Mucosa of descending colon (tissue), 3 donors: ENCODE data around the gene CHCHD10. TPM values are rescaled to one million over a fixed set of nuclear protein-coding genes. Genes with fewer than 3 reads are reported as not detected.

Experiments
- ATAC-seq: fragments of 200-7000 bp; cut with Tn5 transposase; one replicate; pipeline ENCODE4 v1.9.1; 2020; ENCODE audit warnings: mild to moderate bottlenecking, moderate library complexity
- DNase-seq, 3 donors: peaks; one replicate each; pipeline ENCODE4 v3.0.0-alpha.2; 2020
- H3K36me3 ChIP-seq: fragments of 200-600 bp; one replicate; pipeline ENCODE4 v1.8.0; 2021; ENCODE audit warnings: low read depth, mild to moderate bottlenecking
- H3K4me1 ChIP-seq: fragments of 200-600 bp; one replicate; pipeline ENCODE4 v1.8.0; 2021; ENCODE audit warnings: low read depth, mild to moderate bottlenecking
- H3K4me3 ChIP-seq: fragments of 200-600 bp; one replicate; pipeline ENCODE4 v1.8.0; 2021; ENCODE audit warnings: mild to moderate bottlenecking
- H3K9me3 ChIP-seq: fragments of 200-600 bp; one replicate; pipeline ENCODE4 v1.8.0; 2021; ENCODE audit warnings: mild to moderate bottlenecking
- intact Hi-C, 2 donors: fragments of 100-400 bp; cut with DNase I in 1 of 2; cut with micrococcal nuclease in 1 of 2; formaldehyde crosslinking; loops; one replicate each; pipeline versions ENCODE4 v1.11.0 to v1.11.1; 2022; cut with DNase I, micrococcal nuclease
- total RNA-seq, 3 donors: library from RNA; stranded (reverse); fragmentation: NEBNext Ultra II Directional in 2 of 3; extraction: Animal tissue kit (Norgen Biotek cat#: 25700) in 2 of 3; gene quantifications; one replicate each; pipeline versions ENCODE4 v1.2.1 to v1.2.4, GENCODE V29; 2021 to 2023
- TF ChIP-seq, protein P1 (sequence below): fragments of 200-600 bp; IDR thresholded peaks from one replicate; pipeline ENCODE4 v1.8.0; 2022; ENCODE audit warnings: antibody characterized with exemption, mild to moderate bottlenecking
- donor health status: DM: no; HTN: no; CAD: no; lungs with moderate emphysema.
- donor health status: DM: no; HTN: no; CAD: no.
- donor health status: DM: no; HTN: yes; CAD: no.

Gene CHCHD10
- total RNA-seq, 3 donors from 2014 or later: 279 to 464 (median 462) TPM

DNA sequence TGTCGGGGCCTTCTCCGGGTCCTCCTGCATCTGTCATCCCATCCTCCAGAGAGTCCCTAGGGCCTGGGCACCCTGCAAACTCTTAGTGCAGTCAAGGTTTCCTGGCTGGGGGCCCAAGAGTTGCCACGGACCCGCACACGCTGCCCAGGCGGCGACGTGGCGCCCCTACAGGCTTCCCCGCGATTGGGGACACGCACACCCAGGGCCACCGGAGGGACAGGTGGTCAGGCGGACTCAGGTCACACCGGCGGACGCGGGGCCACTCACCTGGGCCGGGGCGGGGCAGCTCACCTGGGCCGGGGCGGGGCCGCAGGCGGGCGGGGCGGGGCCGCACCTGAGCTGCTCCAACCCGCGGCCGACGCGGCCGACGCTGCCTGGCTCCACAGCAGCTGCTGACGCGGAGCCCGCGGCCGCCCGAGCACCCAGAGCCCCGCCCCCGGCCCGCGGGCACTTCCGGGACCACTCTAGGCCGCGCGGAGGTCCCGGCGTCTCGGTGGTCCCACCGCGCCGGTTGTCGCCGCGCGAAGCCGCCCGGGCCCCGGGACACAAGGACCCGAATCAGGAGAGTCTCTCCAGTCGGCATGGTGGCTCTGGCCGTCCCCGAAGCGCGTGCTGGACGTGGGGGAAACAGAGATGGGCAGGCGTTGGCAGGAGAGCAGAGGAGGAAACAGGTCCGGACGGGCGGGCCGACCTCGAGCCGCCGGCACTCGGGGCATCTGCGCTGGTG, 16.9 kb downstream of the CHCHD10 start, which contains the start of gene ZNF70:
ZNF70 (minus strand) TSS at position 399 of the 727 bp plus-strand sequence. CDS start 5,972 bp downstream, outside the sequence.
- peak; percentile 95 for DNase-seq
- H3K4me3 ChIP-seq: peak within 1 kb of the TSS; percentile 46
- no peaks in the 10 kb centered on the region for H3K9me3 ChIP-seq
- peak; percentile 97 for ATAC-seq
- intact Hi-C loops: no loop called here
- TF ChIP-seq, protein P1, sequence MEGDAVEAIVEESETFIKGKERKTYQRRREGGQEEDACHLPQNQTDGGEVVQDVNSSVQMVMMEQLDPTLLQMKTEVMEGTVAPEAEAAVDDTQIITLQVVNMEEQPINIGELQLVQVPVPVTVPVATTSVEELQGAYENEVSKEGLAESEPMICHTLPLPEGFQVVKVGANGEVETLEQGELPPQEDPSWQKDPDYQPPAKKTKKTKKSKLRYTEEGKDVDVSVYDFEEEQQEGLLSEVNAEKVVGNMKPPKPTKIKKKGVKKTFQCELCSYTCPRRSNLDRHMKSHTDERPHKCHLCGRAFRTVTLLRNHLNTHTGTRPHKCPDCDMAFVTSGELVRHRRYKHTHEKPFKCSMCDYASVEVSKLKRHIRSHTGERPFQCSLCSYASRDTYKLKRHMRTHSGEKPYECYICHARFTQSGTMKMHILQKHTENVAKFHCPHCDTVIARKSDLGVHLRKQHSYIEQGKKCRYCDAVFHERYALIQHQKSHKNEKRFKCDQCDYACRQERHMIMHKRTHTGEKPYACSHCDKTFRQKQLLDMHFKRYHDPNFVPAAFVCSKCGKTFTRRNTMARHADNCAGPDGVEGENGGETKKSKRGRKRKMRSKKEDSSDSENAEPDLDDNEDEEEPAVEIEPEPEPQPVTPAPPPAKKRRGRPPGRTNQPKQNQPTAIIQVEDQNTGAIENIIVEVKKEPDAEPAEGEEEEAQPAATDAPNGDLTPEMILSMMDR: no peak
- peaks cover 11% of the 10 kb centered on the region for H3K4me1 ChIP-seq
- H3K36me3 ChIP-seq: no peaks in the 10 kb centered on the region

DNA sequence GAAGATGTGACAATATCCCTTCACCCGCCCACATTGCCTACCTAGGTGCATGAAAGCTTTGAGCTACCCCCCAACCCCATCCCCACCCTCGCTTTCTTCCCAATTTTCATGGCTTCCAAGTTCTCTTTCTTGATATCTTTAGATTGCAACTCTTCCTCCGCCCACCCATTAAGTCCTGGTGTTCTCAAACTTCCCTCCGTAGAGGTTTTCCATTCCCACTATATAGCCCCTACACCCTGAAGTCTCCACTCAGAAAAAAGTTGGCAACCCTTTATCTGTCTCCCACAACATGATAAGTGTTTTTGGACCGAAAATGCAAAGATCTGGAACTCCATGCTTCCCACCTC, 17.4 kb downstream of the CHCHD10 start:
- peaks cover 11% of the 10 kb centered on the region for H3K4me1 ChIP-seq
- DNase-seq (no peak), ATAC-seq (no peak)
- no peaks in the 10 kb centered on the region for H3K9me3 ChIP-seq
- no peaks in the 10 kb centered on the region for H3K36me3 ChIP-seq
- intact Hi-C loops: no loop called here
- H3K4me3 ChIP-seq: peak overlapping the region; percentile 46
- TF ChIP-seq, protein P1: no peak

DNA sequence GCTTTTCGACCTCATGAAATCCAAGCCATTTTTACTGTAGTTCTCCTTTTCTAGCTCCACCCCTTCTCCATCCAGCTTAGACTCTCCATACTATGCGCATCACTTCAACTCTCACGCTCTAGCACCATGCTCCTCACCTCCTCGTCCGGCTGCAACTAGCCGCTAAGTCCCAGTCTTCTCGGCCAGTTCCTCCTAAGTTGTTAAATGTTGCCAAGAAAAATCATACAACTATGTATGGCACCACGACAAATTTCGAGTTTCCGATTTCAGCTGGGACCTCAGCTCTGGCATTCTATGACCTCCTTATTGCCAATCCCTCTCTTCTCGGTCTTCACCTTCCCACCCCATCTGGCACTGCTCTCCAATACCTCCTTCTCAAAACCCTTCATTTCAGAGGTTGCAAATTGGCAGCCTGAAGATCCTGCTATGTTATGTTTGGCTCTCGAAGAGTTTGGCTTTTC, 17.9 kb downstream of the CHCHD10 start:
- DNase-seq (no peak), ATAC-seq (no peak)
- Histone ChIP-seq H3K9me3 (no peaks in the 10 kb centered on the region), H3K36me3 (no peaks in the 10 kb centered on the region), H3K4me1 (peaks cover 11% of the 10 kb centered on the region), H3K4me3 (no peak overlapping the region)
- TF ChIP-seq, protein P1: no peak
- intact Hi-C loops: no loop called here

DNA sequence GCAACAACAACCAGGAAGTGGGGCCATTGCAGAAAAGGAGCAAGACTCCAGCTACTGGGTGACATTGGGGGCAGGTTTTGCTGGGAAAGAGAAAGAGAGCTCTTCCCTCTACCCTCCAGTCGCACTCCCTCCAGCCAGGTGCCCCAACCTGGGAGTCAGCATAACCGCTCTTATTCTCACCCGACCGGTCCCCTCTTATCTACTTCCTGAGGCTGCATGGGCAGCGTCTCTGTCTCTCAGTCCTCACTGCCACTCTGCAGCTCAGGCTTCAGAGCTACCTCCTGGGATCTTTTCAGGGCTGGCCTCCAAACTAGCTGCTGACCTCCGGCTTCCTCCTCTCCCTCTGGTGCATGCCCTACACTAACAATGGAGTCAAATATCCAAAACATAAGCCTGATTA, 22.0 kb downstream of the CHCHD10 start:
- H3K36me3 ChIP-seq: no peaks in the 10 kb centered on the region
- peaks cover 8% of the 10 kb centered on the region for H3K4me1 ChIP-seq
- intact Hi-C loops: no loop called here
- DNase-seq (no peak), ATAC-seq (no peak)
- no peaks in the 10 kb centered on the region for H3K9me3 ChIP-seq
- H3K4me3 ChIP-seq: no peak overlapping the region
- TF ChIP-seq, protein P1: no peak

DNA sequence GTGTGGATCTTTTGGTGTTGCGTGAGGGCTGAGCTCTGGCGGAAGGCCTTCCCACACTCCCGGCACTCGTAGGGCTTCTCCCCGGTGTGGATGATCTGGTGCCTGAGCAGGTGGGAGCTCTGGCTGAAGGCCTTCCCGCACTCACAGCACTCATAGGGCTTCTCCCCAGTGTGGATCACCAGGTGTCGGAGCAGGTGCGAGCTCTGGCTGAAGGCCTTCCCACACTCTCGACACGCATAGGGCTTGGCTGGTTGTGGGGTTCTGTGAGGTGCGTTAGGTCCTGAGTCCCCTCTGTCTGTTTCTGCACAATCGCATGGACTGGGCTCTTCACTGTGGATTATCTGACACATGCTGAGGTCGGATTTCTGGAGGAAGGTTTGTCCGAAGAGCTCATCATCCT, 23.3 kb downstream of the CHCHD10 start:
- Histone ChIP-seq H3K4me3 (no peak overlapping the region), H3K9me3 (no peaks in the 10 kb centered on the region), H3K4me1 (no peaks in the 10 kb centered on the region), H3K36me3 (no peaks in the 10 kb centered on the region)
- ATAC-seq (no peak), DNase-seq (no peak)
- intact Hi-C loops: no loop called here
- TF ChIP-seq, protein P1: no peak
